Measurements from ENCODE around the gene CEMIP.

Gene CEMIP

GRCh38 chr15:80823995-80824394 lies 44.8 kb downstream of the CEMIP start:
- no peak for DNase-seq

DNA sequence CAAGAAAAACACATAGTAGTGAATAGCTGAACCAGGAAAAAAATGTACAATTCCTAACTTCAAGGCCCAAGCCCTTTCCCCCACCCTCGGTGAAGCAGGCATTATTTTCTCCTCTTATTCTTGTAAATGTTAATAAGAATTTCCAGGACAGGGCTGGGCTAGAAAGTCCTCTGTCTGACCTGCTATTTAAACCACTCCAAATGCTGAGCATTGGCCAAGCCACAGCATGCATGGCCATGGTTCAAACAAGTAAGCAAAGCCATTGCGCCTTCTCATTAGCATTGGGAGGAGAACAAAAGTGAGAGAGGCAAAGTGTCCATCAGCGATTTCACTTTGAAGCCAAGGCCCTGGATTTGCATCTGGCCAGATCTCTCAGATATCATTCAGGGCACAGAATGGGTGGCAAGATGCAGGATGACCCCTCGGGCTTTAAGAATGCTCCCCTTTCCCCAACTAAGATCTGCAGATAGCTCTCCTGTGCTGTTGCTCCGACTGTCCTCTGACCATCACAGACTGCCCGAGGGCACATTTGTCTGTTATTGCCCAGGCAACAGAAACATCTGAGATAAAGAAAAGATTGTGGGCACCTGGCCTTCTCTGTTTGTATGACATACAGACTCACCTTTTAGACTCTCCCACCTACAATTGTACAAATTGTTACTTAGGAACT lies 46.3 kb downstream of the CEMIP start:
- no peak for DNase-seq

GRCh38 chr15:80828796-80829195 lies 49.6 kb downstream of the CEMIP start:
- no peak for DNase-seq

DNA sequence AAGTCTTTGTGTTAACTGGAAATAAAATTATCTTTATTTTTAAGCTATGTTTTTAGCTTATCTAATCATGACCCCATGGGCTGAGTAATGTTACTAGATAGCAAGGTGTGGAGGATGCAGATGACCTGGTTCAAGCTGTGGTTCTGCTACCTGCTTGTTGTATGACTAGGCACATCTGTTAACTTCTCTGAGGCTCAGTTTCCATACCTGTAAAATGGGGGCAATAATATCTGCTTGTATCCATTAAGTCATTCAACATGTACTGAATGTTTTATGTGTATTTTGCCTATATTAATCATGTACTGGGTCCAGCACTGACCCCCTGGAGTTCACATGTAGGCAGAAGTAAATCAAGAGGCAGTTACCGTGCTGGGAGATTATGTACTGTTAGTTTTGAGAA lies 51.5 kb downstream of the CEMIP start:
- no peak for DNase-seq

- DNase-seq = no peak
Measured at GRCh38 chr15:80831192-80831591, 52.0 kb downstream of the CEMIP start.

DNA sequence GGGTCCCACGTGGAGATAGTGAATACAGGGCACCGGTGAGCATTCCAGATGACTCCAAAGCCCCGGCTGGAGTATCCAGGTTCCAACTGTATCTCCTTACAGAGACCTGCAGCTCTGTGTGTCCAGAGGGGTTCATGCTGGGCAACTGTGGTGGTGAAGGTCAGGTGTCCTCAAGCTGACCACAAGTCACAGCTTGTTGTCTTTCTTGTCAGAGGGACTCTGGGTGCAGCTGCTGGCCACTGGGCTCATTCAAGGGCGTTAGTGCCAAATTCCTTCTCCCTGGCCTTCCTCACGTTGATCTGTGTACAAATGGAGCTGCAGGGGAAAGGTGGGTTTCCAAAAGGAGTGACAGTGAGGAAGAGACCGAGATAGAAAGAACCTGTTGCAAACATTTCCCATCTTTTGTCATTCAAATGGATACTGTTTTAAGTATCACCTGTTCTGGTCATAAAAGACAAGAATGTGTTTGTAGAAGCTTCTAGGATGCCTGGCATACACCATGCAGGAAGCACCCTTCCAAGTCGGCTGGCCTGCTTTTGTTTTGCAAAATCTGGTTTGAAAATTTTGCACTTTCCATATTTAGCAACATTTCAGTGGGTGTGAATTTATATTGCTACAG lies 52.5 kb downstream of the CEMIP start:
- no peak for DNase-seq

- DNase-seq = no peak
Measured at GRCh38 chr15:80832686-80833085, 53.5 kb downstream of the CEMIP start.

DNA sequence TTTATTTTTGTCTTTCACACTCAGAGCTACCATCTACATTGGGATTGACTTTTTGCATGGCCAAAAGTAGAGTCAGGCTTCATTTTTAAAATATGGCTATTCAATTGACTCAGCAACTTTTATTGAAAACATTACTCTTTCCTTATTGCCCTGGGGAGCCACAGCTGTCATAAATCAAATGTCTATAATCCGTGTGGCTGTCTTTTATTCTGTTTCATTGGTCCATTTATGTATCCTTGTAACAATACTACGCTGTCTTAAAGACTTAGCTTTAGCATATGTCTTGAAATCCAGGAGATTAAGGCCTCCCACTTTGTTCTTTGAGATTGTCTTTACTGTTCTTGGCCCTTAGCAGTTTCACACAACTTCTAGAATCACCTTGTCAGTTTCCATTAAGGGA lies 55.2 kb downstream of the CEMIP start:
- no peak for DNase-seq

DNA sequence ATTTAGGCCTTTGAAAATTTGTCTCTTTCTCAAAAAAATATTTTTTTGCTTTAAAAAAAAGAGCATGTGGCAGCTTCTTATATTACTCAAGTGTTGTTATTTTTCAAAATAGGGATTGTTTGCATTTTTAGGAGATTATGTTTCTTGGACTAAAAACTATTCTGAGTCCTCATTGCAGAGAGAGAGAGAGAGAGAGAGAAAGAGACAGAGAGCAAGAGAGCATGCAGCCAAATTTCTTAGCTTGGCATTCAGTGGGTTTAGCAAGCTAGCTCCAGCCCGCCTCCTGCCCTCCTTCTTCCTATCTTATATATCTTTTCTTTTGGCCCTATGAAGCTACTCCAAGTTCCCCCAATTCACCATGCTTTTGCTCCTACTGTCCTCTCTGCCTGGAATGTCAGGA lies 55.7 kb downstream of the CEMIP start:
- DNase-seq = no peak

- DNase-seq = no peak
Measured at GRCh38 chr15:80835336-80835735, 56.2 kb downstream of the CEMIP start.

DNA sequence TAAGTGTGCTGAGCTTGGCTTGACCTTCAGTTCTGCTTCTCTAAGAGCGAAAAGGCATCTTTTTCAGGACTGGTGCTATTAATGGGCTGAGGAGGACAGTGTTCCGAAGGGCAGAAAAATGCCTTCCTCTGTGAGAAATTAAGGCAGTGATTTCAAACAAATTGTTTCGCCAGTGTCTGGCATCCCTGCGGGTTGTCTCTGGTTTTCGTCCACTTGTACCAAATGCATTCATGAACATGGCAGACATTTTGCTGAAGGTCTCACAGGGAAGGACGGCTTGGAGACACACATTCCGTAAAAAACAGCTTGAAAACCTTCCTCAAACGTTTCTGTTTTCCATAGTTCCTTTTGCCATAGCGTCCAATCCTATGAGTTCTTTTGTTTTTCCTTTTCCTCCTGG lies 57.1 kb downstream of the CEMIP start:
- no peak for DNase-seq

DNA sequence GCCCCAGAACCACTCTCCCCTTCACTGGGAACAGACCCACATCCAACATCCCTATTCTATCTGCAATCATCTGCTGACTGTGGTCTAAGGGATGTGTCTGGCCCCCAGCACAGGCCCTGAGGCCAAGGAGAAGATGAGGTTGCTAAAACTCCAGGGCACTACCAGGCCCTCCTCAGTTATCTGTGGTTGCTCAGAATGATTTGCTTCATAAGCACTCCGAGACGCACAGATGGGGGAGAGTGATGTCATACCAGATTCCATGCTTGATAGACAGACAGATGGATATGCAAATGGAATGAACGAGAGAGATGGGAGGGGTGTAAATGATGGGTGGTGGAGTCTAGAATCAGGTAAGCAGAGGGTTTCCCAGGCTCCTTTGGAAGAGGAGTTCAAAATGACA lies 57.8 kb downstream of the CEMIP start:
- no peak for DNase-seq

- no peak for DNase-seq
Measured at GRCh38 chr15:80838012-80838411, 58.8 kb downstream of the CEMIP start.

- no peak for DNase-seq
Measured at GRCh38 chr15:80838666-80839065, 59.5 kb downstream of the CEMIP start.

DNA sequence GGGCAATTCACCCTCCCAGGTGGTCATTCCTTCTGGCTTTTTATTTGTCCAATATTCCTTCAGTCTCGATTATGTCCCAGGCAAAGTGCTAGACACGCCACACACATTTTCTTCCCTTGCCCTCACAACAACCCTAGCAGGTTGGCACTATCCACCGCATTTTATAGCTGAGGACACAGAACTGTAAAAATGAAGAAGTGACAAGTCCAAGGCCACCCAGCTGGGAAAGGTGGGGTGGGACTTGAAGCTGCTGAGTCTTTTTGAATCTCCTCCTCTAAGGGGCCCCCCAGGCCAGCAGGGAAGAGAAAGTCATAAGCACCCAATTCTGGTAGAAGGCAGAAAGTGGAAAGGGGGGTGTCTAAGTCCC lies 60.6 kb downstream of the CEMIP start:
- no peak for DNase-seq

DNA sequence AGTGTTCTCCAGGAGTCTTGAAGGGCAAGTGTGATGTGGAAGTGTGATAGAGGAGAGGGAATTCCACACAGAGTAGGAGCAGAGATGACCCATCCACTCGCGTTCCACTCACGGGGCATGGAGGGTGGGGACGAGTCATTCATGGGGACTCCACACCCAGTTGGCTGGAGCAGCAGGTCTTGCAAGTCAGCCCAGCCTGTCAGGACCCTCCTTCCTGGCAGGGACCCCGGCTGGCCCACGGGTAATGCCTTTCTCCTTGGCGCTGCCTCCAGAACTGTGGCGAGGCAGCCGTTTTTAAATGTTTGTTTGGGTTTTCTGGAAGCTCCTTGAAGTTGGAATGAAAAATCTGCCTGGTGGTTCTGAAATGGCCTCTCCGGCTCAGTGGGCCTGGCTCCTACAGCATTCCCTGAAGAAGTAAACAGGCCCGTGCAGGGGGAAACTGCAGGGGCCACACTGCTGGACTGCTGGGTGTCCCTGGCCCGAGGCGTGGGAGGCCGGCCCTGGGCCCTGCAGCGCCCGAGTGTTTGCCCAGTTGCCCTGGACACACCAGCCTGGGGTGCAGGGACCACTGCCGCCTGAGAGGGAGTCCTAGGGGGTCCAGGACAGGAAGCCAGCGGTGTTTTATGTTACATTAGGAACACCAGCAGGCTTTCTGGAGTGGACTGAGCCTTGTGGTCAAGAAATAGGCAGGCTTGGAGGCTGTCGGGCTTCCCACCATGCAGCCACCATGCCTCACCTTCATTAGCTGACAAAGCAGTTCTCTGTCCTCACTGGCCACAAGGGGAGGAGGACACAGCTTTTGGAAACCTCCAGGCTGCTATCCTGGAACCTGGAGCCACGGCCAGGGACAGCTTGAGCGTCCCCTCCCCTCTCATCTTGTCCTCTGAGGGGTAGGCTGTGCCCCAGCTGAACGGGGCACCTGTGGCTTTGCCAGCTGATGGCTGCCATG lies 61.3 kb downstream of the CEMIP start:
- no peak for DNase-seq

DNA sequence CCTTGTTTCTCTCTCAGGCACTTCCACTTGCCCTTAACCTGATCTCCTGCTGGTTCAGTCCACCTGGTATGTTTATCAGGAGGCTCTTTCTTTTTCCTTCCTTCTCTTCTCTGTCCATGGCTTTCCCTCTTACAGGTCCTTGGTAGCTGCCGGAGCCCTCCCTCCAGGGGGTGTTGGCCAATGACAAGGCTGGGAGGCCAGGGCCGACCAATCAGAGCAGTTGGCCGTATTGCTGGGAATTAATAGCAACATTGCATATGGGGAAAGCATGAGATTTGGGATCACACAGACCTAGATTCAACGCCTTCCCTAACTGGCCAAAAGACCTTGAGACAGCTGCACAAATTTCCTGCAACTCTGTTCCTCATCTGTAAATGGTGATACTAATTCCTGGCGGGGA lies 62.4 kb downstream of the CEMIP start:
- no peak for DNase-seq

DNA sequence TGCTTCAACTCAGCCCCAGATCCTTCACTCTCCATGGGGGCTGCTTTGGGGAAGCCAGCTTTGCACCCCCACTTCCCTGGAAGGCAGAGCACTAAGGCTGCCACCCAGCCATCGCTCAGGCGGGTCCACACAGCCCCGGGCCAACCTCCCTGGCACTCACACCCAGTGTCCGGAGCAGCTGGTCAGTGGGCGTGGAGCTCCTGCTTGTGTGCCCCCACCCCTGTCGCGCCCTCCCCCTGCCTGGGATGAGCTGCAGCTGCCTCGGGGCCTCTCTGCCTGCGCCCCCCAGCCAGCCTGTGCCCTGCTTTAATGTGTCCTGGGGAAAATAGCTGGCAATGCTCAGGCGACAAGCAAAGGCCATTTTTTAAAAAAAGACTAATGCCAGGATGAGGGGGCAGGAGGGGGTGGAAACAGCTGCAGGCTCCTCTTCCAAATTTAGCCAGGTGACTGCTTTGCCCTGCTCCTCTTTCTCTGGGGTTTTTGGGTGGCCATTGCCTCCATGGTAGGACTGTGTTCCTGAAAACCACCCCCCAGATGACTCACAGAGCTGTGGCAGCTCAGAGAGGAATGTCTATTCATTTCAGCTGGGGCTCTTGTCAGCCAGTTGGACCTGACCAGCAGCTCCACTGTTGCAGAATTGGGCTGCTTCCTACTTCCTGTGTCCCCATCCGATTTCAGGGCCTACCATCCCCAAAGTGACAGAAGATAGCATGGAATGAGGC lies 65.0 kb downstream of the CEMIP start:
- no peak for DNase-seq

DNA sequence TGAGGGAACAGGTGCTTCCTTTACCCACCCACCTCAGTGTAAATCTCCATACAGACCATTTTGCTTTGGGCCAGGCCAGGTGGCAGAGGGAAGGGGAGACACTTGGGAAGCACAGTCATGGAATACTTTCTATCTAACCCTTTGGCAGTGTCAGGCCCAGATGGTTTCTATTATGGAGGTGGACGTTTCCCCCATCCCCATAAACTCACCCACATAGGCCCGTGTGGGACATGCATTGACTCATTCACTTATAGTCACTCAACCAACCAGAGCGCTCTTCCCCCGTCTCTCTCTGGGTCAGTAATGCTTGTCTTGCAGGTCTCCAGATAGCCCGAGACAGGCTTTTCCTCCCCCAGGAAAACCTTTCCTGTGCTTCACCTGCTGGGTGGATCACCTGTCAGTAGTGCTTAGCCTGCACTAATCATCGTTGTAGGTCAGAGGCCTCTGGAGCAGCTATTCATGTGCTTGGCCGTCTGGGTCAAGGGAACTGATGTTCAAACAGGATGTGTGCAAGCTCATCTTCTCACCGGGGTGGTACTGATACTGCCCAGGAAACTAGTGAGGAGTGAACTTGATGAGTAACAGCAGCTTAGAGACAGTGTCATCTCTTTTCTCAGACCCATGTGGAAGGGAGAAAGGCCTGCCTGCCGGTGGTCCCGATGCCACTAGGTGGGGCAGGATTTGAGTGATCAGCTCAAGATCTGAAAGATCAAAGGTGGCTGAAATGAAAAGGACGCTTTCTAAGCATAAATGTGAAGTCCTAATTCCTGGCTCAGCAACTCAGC lies 67.1 kb downstream of the CEMIP start:
- no peak for DNase-seq

DNA sequence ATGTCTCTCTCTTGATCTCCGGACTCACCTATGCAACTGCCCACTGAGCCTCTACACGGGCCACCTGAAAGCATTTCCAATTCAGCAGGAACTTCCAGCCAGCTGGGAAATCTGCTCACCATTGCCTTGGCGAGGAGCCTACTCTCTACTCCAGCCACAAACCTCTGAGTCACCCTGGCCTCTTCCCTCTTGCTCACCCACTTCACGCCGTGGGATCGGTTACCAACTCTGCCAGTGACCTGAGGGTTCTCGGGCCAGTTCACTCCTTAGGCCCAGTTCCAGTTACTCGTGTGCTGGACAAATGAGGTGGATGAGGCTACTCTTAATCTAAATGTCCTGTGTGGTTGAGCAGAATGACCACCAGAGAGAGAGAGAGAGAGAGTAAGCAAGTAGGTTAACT lies 70.1 kb downstream of the CEMIP start:
- DNase-seq = no peak

GRCh38 chr15:80850941-80851451 lies 71.8 kb downstream of the CEMIP start:
- DNase-seq = no peak

DNA sequence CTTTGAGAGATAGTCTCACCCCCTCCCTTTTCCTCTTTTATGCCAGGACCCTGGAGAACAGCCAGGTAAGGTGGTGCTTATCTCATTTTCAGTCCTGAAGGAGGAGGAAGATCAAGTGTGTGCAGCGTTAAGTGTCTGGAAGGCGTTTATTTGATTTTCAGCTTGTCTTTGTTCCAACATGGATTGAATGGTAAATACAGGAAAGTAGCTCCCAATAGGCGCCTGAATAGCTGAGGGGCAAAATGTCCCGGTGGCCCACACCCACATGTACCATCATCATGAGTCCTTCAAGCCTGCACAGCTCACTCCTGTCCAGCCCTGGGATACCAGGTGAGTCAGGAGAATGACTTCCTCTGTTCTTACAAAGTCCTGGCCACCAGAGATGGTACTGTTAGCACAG lies 73.5 kb downstream of the CEMIP start:
- DNase-seq = no peak

Data from stimulated activated naive CD4-positive, alpha-beta T cell (primary cell).